ENCODE data around the gene FAM114A2. TPM values are rescaled to one million over a fixed set of nuclear protein-coding genes. Genes with fewer than 3 reads are reported as not detected.

The FAM114A2 gene
- total RNA-seq, 1 donor from 2014 or later = 5.5 TPM

- TF ChIP-seq, protein P1, sequence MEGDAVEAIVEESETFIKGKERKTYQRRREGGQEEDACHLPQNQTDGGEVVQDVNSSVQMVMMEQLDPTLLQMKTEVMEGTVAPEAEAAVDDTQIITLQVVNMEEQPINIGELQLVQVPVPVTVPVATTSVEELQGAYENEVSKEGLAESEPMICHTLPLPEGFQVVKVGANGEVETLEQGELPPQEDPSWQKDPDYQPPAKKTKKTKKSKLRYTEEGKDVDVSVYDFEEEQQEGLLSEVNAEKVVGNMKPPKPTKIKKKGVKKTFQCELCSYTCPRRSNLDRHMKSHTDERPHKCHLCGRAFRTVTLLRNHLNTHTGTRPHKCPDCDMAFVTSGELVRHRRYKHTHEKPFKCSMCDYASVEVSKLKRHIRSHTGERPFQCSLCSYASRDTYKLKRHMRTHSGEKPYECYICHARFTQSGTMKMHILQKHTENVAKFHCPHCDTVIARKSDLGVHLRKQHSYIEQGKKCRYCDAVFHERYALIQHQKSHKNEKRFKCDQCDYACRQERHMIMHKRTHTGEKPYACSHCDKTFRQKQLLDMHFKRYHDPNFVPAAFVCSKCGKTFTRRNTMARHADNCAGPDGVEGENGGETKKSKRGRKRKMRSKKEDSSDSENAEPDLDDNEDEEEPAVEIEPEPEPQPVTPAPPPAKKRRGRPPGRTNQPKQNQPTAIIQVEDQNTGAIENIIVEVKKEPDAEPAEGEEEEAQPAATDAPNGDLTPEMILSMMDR (conservative IDR thresholded peaks at IDR 0.05; ENCODE audit: low read depth, low read length) = no peak
- DNase-seq (ENCODE audit: low read depth) = no peak
- no peak overlapping the region for H3K4me3 ChIP-seq (ENCODE audit: low read depth, low read length)
Observed at GRCh38 chr5:153991168-153991567, 47.5 kb downstream of the FAM114A2 start.

DNA sequence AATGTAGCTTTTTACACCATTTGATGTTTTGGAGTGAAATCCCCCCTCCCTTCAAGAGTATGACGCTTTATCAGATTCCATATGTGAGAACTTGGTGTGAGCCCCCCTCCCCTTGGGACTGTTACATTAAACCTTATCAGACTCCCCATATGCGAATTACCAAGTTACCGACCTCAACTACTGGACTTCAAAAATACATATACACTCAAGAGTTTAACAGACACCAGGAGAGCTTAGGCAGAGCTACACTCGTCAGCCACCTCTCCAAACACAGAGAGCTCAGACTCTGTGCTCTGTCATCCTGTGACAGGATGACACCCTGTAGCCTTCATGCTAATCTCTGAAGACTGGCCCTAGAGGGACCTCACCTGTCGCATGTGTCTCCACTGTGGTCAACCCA lies 50.2 kb downstream of the FAM114A2 start:
- TF ChIP-seq, protein P1 (conservative IDR thresholded peaks at IDR 0.05; ENCODE audit: low read depth, low read length) = no peak
- no peak overlapping the region for H3K4me3 ChIP-seq (ENCODE audit: low read depth, low read length)
- no peak for DNase-seq (ENCODE audit: low read depth)

DNA sequence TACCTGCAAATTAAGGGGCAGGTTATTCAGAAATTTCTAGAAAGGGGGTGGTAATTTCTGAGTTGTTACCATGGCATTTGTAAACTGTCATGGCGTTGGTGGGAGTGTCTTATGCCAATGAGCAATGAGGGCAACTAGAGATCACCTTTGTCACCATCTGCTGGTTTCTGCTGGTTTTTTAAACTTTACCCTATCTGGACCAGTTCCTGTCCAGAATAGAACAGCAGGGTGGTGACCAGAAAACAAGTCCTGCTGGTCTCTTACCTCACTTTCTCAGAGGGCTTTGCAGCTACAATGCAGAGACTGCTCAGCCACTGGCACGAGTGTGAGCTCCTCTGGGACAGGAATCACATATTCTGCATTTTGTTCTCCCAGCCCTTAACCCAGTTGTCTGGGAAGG lies 51.4 kb downstream of the FAM114A2 start:
- no peak for DNase-seq (ENCODE audit: low read depth)
- TF ChIP-seq, protein P1 (conservative IDR thresholded peaks at IDR 0.05; ENCODE audit: low read depth, low read length) = no peak
- H3K4me3 ChIP-seq (ENCODE audit: low read depth, low read length) = no peak overlapping the region

- TF ChIP-seq, protein P1 (conservative IDR thresholded peaks at IDR 0.05; ENCODE audit: low read depth, low read length) = no peak
Observed at GRCh38 chr5:153985498-153985897, 53.2 kb downstream of the FAM114A2 start.

GRCh38 chr5:153983885-153984284 lies 54.8 kb downstream of the FAM114A2 start:
- H3K4me3 ChIP-seq (ENCODE audit: low read depth, low read length) = no peak overlapping the region
- TF ChIP-seq, protein P1 (conservative IDR thresholded peaks at IDR 0.05; ENCODE audit: low read depth, low read length) = no peak
- DNase-seq (ENCODE audit: low read depth) = no peak

More at GRCh38 chr5:153985498-153985897, 53.2 kb downstream of the FAM114A2 start:
- H3K4me3 ChIP-seq (ENCODE audit: low read depth, low read length) = no peak overlapping the region
- DNase-seq (ENCODE audit: low read depth) = no peak

DNA sequence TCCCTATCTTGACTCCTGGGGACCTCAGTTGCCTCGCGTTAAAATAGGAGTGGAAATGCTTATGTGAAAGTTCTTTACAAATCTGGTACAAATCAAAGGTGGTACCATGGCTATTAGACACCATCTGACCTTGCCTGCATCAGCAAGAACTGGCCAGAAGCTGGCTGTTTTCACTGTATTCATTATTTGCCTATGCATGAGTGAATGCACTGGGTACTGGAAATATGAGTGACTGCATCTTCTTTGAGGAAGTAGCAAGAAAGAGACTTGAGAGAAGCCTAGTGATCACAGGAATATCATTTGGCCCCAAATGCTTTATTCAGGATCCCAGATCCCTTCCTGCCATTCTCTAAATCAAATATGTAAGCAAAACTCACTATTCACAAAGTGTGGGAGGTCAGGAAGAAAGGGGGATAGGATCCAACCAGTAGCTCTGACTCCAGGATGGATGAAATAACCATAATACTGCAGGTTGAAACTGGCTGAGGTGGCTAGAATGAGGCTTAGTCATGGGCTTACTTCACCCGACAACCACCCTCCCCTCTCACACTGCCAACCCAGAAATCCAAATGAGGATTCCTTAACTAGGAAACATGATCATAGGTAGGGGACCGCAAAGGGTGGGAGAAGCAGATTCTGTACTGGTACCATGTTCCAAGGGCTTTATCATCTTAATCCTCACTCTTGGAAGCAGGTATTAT lies 56.7 kb downstream of the FAM114A2 start:
- no peak overlapping the region for H3K4me3 ChIP-seq (ENCODE audit: low read depth, low read length)
- TF ChIP-seq, protein P1 (conservative IDR thresholded peaks at IDR 0.05; ENCODE audit: low read depth, low read length) = no peak
- no peak for DNase-seq (ENCODE audit: low read depth)

Measured in epithelial cell of proximal tubule (primary cell).